ENCODE measurements around the gene EP400.

GRCh38 chr12:131912518-131913274 is 37.0 kb upstream of the EP400 start:
- TF ChIP-seq CTCF (IDR thresholded peaks at IDR 0.05) (no peak), ZFX (IDR thresholded peaks at IDR 0.05; ENCODE audit: borderline replicate concordance) (no peak)
